HG03280 (cell line): ENCODE measurements around the gene LIN37.
"Not testable (repeated sequence)": the region's sequence is repeated elsewhere in the genome, so short reads cannot be mapped to it uniquely, and the experiment has no call there.

ENCODE experiments used
- ATAC-seq: cut with Tn5 transposase; IDR thresholded peaks from one replicate; pipeline ENCODE4 v1.9.1; 2021; ENCODE audit warnings: mild to moderate bottlenecking, moderate library complexity; ENCODE audit not compliant: unreplicated experiment

LIN37 gene

DNA sequence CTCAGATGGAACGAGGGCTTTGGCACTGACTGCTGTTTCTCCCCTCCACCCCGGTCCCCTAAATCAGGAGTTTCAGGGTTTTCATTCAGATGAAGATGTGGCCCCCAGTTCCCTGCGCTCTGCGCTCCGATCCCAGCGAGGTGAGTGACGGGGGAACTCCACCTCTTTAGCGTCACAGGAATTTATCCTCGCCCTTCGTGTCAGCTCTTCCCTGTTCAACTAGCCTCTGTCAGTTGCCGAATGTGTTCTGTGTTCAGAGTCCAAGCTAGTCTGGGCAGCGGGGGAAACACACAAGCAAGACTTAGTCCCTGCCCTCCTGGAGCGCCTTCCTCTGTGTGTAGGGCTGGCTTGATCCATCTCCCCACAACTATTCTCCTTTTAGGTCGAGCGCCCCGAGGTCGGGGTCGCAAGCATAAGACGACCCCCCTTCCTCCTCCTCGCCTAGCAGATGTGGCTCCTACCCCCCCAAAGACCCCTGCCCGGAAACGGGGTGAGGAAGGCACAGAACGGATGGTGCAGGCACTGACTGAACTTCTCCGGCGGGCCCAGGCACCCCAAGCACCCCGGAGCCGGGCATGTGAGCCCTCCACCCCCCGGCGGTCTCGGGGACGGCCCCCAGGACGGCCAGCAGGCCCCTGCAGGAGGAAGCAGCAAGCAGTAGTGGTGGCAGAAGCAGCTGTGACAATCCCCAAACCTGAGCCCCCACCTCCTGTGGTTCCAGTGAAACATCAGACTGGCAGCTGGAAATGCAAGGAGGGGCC is 28.8 kb upstream of the LIN37 start:
- no peak for ATAC-seq

DNA sequence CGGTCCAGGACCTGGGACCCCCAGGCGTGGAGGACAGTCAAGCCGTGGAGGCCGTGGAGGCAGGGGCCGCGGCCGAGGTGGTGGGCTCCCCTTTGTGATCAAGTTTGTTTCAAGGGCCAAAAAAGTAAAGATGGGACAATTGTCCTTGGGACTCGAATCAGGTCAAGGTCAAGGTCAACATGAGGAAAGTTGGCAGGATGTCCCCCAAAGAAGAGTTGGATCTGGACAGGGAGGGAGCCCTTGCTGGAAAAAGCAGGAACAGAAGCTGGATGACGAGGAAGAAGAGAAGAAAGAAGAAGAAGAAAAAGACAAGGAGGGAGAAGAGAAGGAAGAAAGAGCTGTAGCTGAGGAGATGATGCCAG is 28.2 kb upstream of the LIN37 start:
- ATAC-seq = no peak

DNA sequence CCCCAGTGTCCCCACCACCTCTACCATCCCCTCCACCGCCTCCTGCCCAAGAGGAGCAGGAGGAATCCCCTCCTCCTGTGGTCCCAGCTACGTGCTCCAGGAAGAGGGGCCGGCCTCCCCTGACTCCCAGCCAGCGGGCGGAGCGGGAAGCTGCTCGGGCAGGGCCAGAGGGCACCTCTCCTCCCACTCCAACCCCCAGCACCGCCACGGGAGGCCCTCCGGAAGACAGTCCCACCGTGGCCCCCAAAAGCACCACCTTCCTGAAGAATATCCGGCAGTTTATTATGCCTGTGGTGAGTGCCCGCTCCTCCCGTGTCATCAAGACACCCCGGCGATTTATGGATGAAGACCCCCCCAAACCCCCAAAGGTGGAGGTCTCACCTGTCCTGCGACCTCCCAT is 27.7 kb upstream of the LIN37 start:
- no peak for ATAC-seq

DNA sequence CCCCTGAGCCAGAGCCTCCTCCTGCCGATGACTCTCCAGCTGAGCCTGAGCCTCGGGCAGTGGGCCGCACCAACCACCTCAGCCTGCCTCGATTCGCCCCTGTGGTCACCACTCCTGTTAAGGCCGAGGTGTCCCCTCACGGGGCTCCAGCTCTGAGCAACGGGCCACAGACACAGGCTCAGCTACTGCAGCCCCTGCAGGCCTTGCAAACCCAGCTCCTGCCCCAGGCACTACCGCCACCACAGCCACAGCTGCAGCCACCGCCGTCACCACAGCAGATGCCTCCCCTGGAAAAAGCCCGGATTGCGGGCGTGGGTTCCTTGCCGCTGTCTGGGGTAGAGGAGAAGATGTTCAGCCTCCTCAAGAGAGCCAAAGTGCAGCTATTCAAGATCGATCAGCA is 27.0 kb upstream of the LIN37 start:
- no peak for ATAC-seq

DNA sequence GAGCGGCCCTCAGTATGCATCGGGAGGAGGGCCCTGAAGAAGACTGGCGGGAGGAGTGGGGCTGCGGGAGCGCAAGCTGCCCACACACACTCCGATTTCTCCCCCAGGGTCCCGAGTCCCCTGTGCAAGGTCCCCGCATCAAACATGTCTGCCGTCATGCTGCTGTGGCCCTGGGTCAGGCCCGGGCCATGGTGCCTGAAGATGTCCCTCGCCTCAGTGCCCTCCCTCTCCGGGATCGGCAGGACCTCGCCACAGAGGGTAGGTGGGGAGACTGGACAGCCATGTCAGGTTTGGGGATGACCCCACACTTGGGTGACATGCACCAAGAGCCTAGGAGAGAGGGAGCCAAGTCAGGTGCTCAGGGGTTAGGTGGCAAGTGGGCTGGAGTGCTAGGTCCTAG is 25.9 kb upstream of the LIN37 start:
- ATAC-seq = no peak

DNA sequence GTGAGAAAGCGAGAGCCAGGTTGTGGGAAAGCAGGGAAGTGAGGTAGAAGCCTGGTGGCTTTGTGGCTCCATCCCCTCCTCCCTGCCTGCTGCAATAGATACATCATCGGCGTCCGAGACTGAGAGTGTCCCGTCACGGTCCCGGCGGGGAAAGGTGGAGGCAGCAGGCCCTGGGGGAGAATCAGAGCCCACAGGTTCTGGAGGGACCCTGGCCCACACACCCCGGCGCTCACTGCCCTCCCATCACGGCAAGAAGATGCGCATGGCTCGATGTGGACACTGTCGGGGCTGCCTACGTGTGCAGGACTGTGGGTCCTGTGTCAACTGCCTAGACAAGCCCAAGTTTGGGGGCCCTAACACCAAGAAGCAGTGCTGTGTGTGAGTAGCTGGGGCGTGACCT is 25.5 kb upstream of the LIN37 start:
- no peak for ATAC-seq

DNA sequence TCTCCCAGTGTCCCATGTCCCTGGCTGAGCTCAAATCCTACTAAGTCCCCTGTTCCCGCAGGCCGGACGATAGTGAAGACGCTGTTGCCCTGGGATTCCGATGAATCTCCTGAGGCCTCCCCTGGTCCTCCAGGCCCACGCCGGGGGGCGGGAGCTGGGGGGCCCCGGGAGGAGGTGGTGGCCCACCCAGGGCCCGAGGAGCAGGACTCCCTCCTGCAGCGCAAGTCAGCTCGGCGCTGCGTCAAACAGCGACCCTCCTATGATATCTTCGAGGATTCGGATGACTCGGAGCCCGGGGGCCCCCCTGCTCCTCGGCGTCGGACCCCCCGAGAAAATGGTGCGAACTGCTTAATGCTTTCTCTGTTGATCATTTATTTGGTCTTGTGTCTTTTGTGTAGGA is 24.7 kb upstream of the LIN37 start:
- no peak for ATAC-seq

DNA sequence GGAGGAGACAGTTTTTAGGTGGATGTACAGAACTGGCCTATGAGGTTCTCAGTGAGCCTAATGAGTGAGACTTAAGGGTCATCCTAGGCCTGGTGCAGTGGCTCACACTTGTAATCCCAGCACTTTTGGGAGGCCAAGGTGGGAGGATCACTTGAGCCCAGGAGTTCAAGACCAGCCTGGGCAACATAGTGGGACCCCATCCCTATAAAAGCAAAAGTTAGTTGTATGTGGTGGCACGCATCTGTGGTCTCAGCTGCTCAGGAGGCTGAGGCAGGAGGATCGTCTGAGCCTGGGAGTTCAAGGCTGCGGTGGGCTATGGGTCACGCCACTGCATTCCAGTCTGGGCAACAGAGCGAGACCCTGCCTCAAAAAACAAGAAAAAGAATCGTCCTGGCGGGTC is 24.2 kb upstream of the LIN37 start:
- ATAC-seq = not testable (repeated sequence)

DNA sequence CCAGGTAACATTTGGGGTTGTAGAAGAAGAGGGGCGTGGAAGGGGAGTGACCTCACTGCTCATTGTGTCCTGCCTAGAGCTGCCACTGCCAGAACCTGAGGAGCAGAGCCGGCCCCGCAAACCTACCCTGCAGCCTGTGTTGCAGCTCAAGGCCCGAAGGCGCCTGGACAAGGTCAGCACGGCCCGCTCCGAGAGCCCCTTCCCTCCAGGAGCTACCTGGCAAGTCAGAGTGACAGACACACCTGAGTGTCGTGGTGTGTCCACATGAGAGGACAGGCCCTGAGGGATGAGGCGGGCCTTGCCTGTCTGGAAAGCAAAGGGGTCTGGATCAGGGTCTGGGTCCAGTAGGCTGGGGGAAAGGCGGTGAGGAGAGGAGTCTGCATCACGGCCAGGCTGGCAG is 23.8 kb upstream of the LIN37 start:
- no peak for ATAC-seq

DNA sequence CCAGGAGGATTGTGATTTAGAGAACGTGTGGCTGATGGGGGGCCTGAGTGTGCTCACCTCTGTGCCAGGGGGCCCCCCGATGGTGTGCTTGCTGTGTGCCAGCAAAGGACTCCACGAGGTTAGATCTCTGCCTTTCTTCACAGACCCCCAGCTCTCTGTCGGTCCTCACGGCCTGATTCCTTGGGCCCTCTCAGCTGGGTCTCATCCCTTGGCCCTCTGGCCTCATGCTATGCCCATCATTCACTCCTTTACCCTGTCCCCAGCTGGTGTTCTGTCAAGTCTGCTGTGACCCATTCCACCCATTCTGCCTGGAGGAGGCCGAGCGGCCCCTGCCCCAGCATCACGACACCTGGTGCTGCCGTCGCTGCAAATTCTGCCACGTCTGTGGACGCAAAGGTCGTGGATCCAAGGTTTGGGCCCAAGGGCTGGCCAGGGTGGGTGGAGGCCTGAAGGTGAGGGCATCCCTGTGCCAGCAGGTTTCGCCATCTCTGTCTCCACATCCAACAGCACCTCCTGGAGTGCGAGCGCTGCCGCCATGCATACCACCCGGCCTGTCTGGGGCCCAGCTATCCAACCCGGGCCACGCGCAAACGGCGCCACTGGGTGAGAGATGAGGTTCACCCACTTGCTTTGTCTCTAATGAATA is 23.0 kb upstream of the LIN37 start:
- ATAC-seq = no peak

DNA sequence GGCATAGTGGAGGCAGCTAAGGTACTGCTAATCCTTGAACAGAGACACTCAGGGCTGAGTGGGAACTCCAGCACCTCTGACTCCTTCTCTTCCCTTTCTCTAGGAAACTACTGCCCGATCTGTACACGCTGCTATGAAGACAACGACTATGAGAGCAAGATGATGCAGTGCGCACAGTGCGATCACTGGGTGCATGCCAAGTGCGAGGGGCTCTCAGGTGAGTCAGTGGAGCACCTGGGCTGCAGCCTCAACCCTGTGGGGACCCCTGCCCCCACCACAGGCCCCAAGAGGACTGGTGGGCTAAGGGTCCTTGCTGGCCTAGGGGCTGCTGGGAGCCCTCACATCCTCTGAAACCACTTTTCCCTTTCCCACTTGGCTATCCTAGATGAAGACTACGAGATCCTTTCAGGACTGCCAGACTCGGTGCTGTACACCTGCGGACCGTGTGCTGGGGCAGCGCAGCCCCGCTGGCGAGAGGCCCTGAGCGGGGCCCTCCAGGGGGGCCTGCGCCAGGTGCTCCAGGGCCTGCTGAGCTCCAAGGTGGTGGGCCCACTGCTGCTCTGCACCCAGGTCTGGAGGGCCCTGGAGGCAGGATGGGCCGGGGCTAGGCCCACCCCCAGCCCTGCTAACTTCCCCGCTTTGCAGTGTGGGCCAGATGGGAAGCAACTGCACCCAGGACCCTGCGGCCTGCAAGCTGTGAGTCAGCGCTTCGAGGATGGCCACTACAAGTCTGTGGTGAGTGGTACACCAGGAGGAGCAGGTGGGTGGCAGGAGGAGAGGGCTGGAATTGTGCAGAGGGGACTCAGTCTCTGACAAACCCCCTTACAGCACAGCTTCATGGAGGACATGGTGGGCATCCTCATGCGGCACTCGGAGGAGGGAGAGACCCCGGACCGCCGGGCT is 21.1 kb upstream of the LIN37 start:
- no peak for ATAC-seq

DNA sequence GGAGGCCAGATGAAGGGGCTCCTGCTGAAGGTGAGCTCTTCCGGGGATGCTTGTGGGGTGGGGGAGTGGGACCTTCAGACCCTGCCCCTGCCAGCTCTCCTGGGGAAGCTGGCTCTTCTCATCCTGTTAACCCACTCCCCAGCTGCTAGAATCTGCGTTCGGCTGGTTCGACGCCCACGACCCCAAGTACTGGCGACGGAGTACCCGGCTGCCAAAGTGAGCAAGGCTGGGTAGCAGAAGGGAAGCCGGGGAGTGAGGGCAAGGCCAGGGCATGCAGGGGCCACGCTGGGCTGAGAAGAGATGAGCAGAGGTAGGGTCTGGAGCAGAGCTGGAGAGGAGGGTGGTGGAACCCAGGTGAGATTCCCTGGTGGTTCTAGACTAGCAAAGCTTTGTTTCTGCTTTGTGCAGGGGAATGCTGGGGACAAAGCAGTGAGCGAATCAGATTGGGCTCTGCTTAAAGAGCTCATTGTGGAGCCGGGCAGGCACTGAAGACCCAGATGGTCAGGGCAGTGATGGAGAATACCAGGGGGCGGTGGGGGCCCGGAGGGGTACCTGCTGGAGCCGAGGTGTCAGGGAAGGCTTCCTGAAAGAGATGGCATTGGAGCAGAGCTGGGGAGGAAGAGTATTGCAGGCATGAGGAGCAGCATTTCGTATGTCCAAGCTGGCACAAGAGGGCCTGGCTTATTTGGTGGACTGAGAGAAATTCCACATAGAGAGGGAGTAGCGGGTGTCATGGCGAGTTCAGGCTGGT is 20.2 kb upstream of the LIN37 start:
- ATAC-seq = no peak

DNA sequence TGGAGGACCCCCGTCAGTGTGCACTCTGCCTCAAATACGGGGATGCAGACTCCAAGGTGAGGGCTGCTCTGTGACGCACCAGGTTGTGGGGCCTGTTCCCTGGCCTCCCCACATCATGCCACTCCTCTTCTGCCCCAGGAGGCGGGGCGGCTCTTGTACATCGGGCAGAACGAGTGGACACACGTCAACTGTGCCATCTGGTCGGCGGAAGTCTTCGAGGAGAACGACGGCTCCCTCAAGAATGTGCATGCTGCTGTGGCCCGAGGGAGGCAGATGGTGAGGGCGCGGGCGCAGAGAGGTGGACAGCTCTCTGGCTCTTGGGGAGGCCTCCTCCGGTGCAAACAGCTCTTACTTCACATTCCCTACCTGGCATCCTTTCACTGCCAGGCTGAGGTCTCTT is 19.4 kb upstream of the LIN37 start:
- no peak for ATAC-seq

DNA sequence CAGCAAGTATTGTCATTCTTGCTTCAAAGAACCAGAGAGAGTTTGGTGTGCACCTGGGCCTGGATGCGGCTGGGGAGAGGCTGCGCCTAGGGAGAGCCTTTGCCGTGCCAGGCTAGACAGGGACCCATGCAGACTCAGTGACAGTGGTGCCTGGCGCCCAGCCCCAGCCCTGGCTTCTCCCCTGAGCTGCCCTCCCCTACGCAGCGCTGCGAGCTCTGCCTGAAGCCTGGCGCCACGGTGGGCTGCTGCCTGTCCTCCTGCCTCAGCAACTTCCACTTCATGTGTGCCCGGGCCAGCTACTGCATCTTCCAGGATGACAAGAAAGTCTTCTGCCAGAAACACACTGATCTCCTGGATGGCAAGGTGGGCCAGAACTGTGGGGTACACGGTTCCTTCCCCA is 18.6 kb upstream of the LIN37 start:
- no peak for ATAC-seq

DNA sequence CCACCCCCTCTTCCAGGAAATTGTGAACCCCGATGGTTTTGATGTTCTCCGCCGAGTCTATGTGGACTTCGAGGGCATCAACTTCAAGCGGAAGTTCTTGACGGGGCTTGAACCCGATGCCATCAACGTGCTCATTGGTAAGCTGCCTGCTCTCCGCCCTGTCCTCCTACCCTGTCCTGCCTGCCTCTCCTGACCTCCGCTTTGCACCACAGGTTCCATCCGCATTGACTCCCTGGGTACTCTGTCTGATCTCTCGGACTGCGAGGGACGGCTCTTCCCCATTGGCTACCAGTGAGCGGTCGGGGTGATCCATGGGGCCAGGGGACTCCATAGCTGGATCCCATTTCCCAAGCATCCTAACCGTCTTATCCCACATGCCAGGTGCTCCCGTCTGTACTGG is 18.1 kb upstream of the LIN37 start:
- ATAC-seq = no peak

DNA sequence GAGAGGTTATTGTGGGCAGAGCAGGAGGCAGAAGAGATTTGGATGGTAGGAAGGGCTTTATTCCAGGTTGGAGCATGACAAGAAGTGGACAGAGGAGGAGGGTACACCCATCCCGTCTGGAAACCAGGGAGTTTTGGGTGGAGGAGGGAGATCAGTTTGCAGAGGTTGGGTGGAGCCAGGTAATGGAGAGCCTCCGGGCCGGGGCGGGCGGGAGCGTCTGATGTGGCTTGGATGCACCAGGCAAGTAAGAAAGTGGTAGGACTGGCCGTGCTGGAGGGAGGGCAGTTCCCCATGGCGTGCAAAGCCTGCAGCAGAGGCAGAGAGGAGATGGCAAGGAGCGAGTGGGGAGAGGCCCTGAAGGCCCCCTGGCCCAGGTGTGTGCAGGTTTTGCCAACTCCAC is 17.0 kb upstream of the LIN37 start:
- no peak for ATAC-seq

DNA sequence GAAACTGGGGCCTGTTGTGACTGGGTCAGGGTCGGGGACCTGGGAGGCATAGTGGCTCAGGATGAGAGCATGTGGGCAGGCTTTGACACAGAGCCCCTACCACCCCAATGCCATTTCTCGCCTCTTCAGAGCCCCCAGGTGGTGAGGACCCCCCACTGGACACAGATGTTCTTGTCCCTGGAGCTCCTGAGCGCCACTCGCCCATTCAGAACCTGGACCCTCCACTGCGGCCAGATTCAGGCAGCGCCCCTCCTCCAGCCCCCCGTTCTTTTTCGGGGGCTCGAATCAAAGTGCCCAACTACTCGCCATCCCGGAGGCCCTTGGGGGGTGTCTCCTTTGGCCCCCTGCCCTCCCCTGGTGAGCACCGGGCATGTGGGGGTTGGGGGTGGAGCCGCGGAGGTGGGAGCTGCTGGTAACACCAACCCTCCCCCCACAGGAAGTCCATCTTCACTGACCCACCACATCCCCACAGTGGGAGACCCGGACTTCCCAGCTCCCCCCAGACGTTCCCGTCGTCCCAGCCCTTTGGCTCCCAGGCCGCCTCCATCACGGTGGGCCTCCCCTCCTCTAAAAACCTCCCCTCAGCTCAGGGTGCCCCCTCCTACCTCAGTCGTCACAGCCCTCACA is 16.5 kb upstream of the LIN37 start:
- no peak for ATAC-seq

DNA sequence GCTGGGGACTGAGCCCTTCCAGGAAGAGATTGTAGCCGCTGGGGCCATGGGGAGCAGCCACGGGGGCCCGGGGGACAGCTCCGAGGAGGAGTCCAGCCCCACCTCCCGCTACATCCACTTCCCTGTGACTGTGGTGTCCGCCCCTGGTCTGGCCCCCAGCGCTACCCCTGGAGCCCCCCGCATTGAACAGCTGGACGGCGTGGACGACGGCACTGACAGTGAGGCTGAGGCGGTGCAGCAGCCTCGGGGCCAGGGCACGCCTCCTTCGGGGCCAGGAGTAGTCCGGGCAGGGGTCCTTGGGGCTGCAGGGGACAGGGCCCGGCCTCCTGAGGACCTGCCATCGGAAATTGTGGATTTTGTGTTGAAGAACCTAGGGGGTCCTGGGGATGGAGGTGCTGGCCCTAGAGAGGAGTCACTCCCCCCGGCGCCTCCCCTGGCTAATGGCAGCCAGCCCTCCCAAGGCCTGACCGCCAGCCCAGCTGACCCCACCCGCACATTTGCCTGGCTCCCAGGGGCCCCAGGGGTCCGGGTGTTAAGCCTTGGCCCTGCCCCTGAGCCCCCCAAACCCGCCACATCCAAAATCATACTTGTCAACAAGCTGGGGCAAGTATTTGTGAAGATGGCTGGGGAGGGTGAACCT is 15.7 kb upstream of the LIN37 start:
- ATAC-seq = no peak

DNA sequence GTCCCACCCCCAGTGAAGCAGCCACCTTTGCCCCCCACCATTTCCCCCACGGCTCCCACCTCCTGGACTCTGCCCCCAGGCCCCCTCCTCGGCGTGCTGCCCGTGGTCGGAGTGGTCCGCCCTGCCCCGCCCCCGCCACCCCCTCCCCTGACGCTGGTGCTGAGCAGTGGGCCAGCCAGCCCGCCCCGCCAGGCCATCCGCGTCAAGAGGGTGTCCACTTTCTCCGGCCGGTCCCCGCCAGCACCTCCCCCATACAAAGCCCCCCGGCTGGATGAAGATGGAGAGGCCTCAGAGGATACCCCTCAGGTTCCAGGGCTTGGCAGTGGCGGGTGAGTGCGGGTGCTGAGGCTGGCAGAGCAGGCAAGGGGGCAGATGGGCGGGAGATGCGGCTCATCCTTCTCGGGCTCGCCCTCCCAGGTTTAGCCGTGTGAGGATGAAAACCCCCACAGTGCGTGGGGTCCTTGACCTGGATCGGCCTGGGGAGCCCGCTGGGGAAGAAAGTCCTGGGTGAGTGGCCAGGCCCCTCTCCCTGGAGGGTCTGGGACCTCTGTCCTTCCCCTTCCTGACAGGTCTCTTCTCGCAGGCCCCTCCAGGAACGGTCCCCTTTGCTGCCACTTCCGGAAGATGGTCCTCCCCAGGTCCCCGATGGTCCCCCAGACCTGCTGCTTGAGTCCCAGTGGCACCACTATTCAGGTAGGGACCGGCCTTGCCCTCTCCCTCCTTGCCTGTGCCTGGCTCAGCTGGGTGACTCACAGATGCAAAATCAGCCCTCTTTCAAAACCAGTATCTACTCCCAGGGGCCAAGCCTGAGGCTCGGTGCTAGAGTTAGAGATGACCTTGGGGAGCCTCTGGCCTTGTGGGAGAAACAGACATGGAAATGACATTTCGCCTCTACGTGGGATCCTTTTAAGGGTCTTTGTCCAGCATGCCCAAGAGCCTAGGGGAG is 14.9 kb upstream of the LIN37 start:
- no peak for ATAC-seq
